SK-N-SH treated with all-trans-retinoic acid at 6 μM for 48 hours (cell line): ENCODE measurements around the gene SLC22A14.
"Not testable (repeated sequence)": the region's sequence is repeated elsewhere in the genome, so short reads cannot be mapped to it uniquely, and the experiment has no call there.

Source experiments
- ATAC-seq: fragments of 200-7000 bp; cut with Tn5 transposase; 3 replicates; pipeline ENCODE4 v1.9.1; 2020; ENCODE audit warnings: mild to moderate bottlenecking, moderate library complexity
- ARNTL ChIP-seq: fragments of 450-650 bp; formaldehyde crosslinking; IDR thresholded peaks from 2 replicates; pipeline ENCODE4 v1.5.0; 2020; ENCODE audit warnings: low read depth, mild to moderate bottlenecking, moderate library complexity, borderline replicate concordance
- BACH2 ChIP-seq: fragments of 250-450 bp; sonication (Bioruptor Pico); IDR thresholded peaks from 2 replicates; pipeline ENCODE4 v1.9.0; 2021; ENCODE audit warnings: mild to moderate bottlenecking, borderline replicate concordance
- CREB5 ChIP-seq: fragments of 250-450 bp; sonication (Bioruptor Pico); IDR thresholded peaks from 2 replicates; pipeline ENCODE4 v1.5.1; 2020; ENCODE audit warnings: low read depth, mild to moderate bottlenecking, moderate library complexity
- CSDC2 ChIP-seq: fragments of 250-450 bp; sonication (Bioruptor Pico); IDR thresholded peaks from 2 replicates; pipeline ENCODE4 v1.5.0; 2020; ENCODE audit warnings: mild to moderate bottlenecking, moderate library complexity
- ESRRG ChIP-seq: fragments of 250-450 bp; sonication (Bioruptor Pico); IDR thresholded peaks from 2 replicates; pipeline ENCODE4 v1.6.1; 2021; ENCODE audit warnings: mild to moderate bottlenecking
- GLIS3 ChIP-seq: fragments of 250-450 bp; sonication (Bioruptor Pico); IDR thresholded peaks from 2 replicates; pipeline ENCODE4 v1.5.0; 2020; ENCODE audit warnings: mild to moderate bottlenecking, moderate library complexity
- ISL1 ChIP-seq: fragments of 250-450 bp; sonication (Bioruptor Pico); IDR thresholded peaks from 2 replicates; pipeline ENCODE4 v2.1.2; 2022; ENCODE audit warnings: mild to moderate bottlenecking, moderate library complexity
- RARB ChIP-seq: fragments of 250-450 bp; sonication (Bioruptor Pico); IDR thresholded peaks from 2 replicates; pipeline ENCODE4 v1.8.0; 2021; ENCODE audit warnings: mild to moderate bottlenecking, moderate library complexity
- SNAI2 ChIP-seq: fragments of 250-450 bp; sonication (Bioruptor Pico); IDR thresholded peaks from 2 replicates; pipeline ENCODE4 v1.5.0; 2020; ENCODE audit warnings: mild to moderate bottlenecking, moderate library complexity
- TOX ChIP-seq: fragments of 250-450 bp; sonication (Bioruptor Pico); IDR thresholded peaks from 2 replicates; pipeline ENCODE4 v1.8.0; 2021; ENCODE audit warnings: mild to moderate bottlenecking, moderate library complexity, borderline replicate concordance
- TSHZ2 ChIP-seq: fragments of 250-450 bp; sonication (Bioruptor Pico); IDR thresholded peaks from 2 replicates; pipeline ENCODE4 v1.5.0; 2020; ENCODE audit warnings: mild to moderate bottlenecking, moderate library complexity
- ZC3H10 ChIP-seq: fragments of 250-450 bp; sonication (Bioruptor Pico); IDR thresholded peaks from 2 replicates; pipeline ENCODE4 v1.5.1; 2021; ENCODE audit warnings: mild to moderate bottlenecking, moderate library complexity
- ZFP3 ChIP-seq: fragments of 250-450 bp; sonication (Bioruptor Pico); IDR thresholded peaks from 2 replicates; pipeline ENCODE4 v1.5.0; 2020; ENCODE audit warnings: mild to moderate bottlenecking, moderate library complexity
- ZFP30 ChIP-seq: fragments of 450-650 bp; formaldehyde crosslinking; IDR thresholded peaks from 2 replicates; pipeline ENCODE4 v1.5.0; 2022; ENCODE audit warnings: mild to moderate bottlenecking, moderate library complexity
- ZNF565 ChIP-seq: fragments of 450-650 bp; formaldehyde crosslinking; conservative IDR thresholded peaks from 2 replicates; pipeline ENCODE4 v1.5.0; 2020; ENCODE audit warnings: low read depth, mild to moderate bottlenecking, moderate library complexity
- ZNF70 ChIP-seq: fragments of 450-650 bp; formaldehyde crosslinking; IDR thresholded peaks from 2 replicates; pipeline ENCODE4 v1.5.0; 2020; ENCODE audit warnings: mild to moderate bottlenecking, moderate library complexity
- ZNF8 ChIP-seq: fragments of 450-650 bp; formaldehyde crosslinking; IDR thresholded peaks from 2 replicates; pipeline ENCODE4 v1.5.0; 2020; ENCODE audit warnings: mild to moderate bottlenecking, moderate library complexity
- TF ChIP-seq, protein P1 (sequence below): fragments of 250-450 bp; sonication (Bioruptor Pico); IDR thresholded peaks from 2 replicates; pipeline ENCODE4 v1.8.0; 2020; ENCODE audit warnings: mild to moderate bottlenecking, moderate library complexity, borderline replicate concordance
- TF ChIP-seq, protein P2 (sequence below): fragments of 250-450 bp; sonication (Bioruptor Pico); IDR thresholded peaks from 2 replicates; pipeline ENCODE4 v1.5.1; 2021; ENCODE audit warnings: mild to moderate bottlenecking, moderate library complexity
- TF ChIP-seq, protein P3 (sequence below): fragments of 250-450 bp; sonication (Bioruptor Pico); IDR thresholded peaks from 2 replicates; pipeline ENCODE4 v1.8.0; 2021; ENCODE audit warnings: low read depth, mild to moderate bottlenecking, moderate library complexity, borderline replicate concordance

The SLC22A14 gene

GRCh38 chr3:38235466-38235865 lies 46.6 kb upstream of the SLC22A14 start (continued):
- TF ChIP-seq CREB5 (CRISPR knock-in tag) (no peak), TOX (no peak)

DNA sequence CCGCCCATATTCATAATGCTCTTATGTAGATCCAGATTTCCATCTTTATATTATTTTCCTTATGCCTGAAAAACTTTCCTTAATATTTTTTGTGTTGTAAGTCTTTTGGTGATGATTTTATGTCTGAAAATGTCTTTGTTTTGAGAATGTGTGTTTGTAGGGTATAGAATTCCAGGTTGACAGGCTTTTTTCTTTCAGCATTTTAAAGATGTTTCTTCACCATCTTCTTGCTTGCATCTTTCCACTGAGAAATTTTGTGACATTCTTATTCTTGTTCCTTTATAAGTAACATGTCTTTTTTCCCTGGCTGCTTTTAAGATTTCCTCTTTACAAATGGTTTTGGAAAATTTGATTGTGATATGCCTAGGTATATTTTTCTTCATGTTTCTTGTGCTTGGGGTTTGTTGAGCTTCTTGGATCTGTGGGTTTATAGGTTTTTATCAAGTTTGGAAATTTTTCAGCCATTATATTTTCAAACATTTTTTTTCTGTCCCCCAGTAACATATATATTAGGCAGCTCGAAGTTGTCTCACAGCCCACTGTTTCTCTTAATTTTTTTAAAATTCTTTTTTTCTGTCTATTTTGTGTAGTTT lies 43.6 kb upstream of the SLC22A14 start:
- TF ChIP-seq GLIS3 (CRISPR knock-in tag) (no peak), ZFP3 (CRISPR knock-in tag) (no peak), ARNTL (CRISPR knock-in tag) (no peak)
- TF ChIP-seq, protein P1, sequence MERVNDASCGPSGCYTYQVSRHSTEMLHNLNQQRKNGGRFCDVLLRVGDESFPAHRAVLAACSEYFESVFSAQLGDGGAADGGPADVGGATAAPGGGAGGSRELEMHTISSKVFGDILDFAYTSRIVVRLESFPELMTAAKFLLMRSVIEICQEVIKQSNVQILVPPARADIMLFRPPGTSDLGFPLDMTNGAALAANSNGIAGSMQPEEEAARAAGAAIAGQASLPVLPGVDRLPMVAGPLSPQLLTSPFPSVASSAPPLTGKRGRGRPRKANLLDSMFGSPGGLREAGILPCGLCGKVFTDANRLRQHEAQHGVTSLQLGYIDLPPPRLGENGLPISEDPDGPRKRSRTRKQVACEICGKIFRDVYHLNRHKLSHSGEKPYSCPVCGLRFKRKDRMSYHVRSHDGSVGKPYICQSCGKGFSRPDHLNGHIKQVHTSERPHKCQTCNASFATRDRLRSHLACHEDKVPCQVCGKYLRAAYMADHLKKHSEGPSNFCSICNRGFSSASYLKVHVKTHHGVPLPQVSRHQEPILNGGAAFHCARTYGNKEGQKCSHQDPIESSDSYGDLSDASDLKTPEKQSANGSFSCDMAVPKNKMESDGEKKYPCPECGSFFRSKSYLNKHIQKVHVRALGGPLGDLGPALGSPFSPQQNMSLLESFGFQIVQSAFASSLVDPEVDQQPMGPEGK (CRISPR knock-in tag) = no peak

DNA sequence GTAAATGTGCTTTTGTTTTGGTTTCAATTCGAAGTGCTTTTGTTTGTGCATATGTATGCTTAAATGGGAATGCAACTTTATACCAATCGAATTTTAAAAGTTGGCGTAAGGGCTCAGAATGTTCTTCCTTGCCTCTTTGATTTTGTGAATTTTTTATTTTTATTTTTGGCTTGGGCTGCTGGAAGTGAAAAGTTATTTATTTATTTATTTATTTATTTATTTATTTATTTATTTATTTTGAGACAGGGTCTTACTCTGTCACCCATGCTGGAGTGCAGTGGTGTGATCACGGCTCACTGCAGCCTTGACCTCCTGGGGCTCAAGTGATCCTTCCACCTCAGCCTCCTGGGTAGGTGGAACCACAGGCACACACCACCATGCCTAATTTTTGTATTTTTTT lies 39.3 kb upstream of the SLC22A14 start:
- ATAC-seq = not testable (repeated sequence)

More for the DNA sequence above, 43.6 kb upstream of the SLC22A14 start:
- ATAC-seq = no peak

- ATAC-seq = no peak
- TF ChIP-seq ZNF8 (CRISPR knock-in tag) (no peak), ISL1 (CRISPR knock-in tag) (no peak), TSHZ2 (CRISPR knock-in tag) (no peak), RARB (no peak)
- TF ChIP-seq, all 23 proteins: peak for 0
Observed at GRCh38 chr3:38245930-38246329, 36.2 kb upstream of the SLC22A14 start.

GRCh38 chr3:38247366-38248035 lies 34.6 kb upstream of the SLC22A14 start:
- peak; percentile 99 for ATAC-seq
- no peak for TF ChIP-seq CREB5 (CRISPR knock-in tag)
- TF ChIP-seq ISL1 (CRISPR knock-in tag) = peak; percentile 46; the same call in 1 of the 2 replicates
- TF ChIP-seq, all 23 proteins: peak for 1

DNA sequence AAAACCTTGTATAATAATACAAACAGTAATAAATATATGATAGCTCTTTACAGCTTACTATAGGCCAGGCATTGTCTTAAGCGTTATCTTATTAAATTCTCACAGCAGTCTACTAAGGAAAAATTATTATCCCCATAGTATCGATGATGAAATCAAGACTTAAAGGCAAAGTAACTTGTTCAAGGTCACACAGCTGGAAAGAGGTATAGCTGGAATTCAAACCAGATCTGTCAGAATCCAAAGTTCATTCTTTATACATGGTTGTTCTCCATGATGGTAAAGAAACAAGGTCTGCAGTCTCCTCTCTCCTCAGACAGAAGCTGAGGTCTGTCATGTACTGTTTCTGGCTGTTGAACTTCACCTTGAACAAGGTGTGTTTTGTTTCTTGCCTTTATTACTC lies 31.9 kb upstream of the SLC22A14 start:
- ATAC-seq = no peak
- TF ChIP-seq ZC3H10 (no peak), BACH2 (CRISPR knock-in tag) (no peak), ISL1 (CRISPR knock-in tag) (no peak), ZNF565 (CRISPR knock-in tag) (no peak), SNAI2 (no peak), ZFP30 (CRISPR knock-in tag) (no peak), ARNTL (CRISPR knock-in tag) (no peak), ZNF70 (CRISPR knock-in tag) (no peak), CSDC2 (CRISPR knock-in tag) (no peak), ESRRG (CRISPR knock-in tag) (no peak), ZNF8 (CRISPR knock-in tag) (no peak)
- TF ChIP-seq, protein P2, sequence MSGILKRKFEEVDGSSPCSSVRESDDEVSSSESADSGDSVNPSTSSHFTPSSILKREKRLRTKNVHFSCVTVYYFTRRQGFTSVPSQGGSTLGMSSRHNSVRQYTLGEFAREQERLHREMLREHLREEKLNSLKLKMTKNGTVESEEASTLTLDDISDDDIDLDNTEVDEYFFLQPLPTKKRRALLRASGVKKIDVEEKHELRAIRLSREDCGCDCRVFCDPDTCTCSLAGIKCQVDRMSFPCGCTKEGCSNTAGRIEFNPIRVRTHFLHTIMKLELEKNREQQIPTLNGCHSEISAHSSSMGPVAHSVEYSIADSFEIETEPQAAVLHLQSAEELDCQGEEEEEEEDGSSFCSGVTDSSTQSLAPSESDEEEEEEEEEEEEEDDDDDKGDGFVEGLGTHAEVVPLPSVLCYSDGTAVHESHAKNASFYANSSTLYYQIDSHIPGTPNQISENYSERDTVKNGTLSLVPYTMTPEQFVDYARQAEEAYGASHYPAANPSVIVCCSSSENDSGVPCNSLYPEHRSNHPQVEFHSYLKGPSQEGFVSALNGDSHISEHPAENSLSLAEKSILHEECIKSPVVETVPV (CRISPR knock-in tag) = no peak
- TF ChIP-seq, protein P3, sequence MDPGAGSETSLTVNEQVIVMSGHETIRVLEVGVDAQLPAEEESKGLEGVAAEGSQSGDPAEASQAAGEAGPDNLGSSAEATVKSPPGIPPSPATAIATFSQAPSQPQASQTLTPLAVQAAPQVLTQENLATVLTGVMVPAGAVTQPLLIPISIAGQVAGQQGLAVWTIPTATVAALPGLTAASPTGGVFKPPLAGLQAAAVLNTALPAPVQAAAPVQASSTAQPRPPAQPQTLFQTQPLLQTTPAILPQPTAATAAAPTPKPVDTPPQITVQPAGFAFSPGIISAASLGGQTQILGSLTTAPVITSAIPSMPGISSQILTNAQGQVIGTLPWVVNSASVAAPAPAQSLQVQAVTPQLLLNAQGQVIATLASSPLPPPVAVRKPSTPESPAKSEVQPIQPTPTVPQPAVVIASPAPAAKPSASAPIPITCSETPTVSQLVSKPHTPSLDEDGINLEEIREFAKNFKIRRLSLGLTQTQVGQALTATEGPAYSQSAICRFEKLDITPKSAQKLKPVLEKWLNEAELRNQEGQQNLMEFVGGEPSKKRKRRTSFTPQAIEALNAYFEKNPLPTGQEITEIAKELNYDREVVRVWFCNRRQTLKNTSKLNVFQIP (CRISPR knock-in tag) = no peak
